Gastroesophageal sphincter (tissue), 4 donors: ENCODE data around the gene MREG. TPM values are rescaled to one million over a fixed set of nuclear protein-coding genes. Genes with fewer than 3 reads are reported as not detected.
"Not testable (repeated sequence)": the region's sequence is repeated elsewhere in the genome, so short reads cannot be mapped to it uniquely, and the experiment has no call there.

Experiments
- ATAC-seq: fragments of 150-250 bp; one replicate; pipeline ENCODE4 v1.9.1; 2016; ENCODE audit warnings: mild to moderate bottlenecking, moderate library complexity
- H3K27ac ChIP-seq, 4 donors: fragments of 200-600 bp; sonication (generic) in 3 of 4; 1 replicate in 3 of 4; 2 replicates in 1 of 4; pipeline ENCODE4 v1.5.1; 2016 to 2019
- H3K27me3 ChIP-seq: fragments of 200-600 bp; sonication (generic); one replicate; pipeline ENCODE4 v1.5.1; 2019
- H3K36me3 ChIP-seq, 2 donors: fragments of 200-600 bp; sonication (generic); one replicate each; pipeline ENCODE4 v1.5.1; 2019; ENCODE audit warnings: control low read depth in 1 of 2
- H3K4me1 ChIP-seq, 3 donors: fragments of 200-600 bp; sonication (generic); 1 replicate in 2 of 3; 2 replicates in 1 of 3; pipeline ENCODE4 v1.5.1; 2016 to 2019; ENCODE audit warnings: control low read depth in 2 of 3
- H3K4me3 ChIP-seq, 2 donors: fragments of 200-600 bp; sonication (generic); one replicate each; pipeline ENCODE4 v1.5.1; 2019; ENCODE audit warnings: mild to moderate bottlenecking in 1 of 2, moderate library complexity in 1 of 2
- H3K9me3 ChIP-seq, 3 donors: fragments of 200-600 bp; sonication (generic); one replicate each; pipeline ENCODE4 v1.5.1; 2017 to 2019; ENCODE audit warnings: control low read depth in 2 of 3
- CTCF ChIP-seq, 4 experiments: fragments of 200-600 bp in 2 of 4; fragments of 450-650 bp in 2 of 4; sonication (generic) in 1 of 4; IDR thresholded peaks; one replicate each; pipeline ENCODE4 v1.5.1; 2017 to 2019; ENCODE audit warnings: antibody characterized with exemption in 4 of 4, mild to moderate bottlenecking in 2 of 4, moderate library complexity in 2 of 4
- EP300 ChIP-seq: sonication (generic); formaldehyde crosslinking; IDR thresholded peaks from one replicate; pipeline ENCODE4 v1.6.1; 2017; ENCODE audit warnings: antibody characterized with exemption, mild to moderate bottlenecking
- POLR2A ChIP-seq, 2 donors: fragments of 450-650 bp; IDR thresholded peaks; one replicate each; pipeline ENCODE4 v1.6.1; 2017; ENCODE audit warnings: antibody characterized with exemption in 2 of 2, mild to moderate bottlenecking in 2 of 2, moderate library complexity in 1 of 2
- POLR2AphosphoS5 ChIP-seq: sonication (generic); formaldehyde crosslinking; IDR thresholded peaks from one replicate; pipeline ENCODE4 v1.6.1; 2017; ENCODE audit warnings: antibody characterized with exemption
- WGBS, 2 donors: methylation state at CpG; one replicate each; pipeline ENCODE4 v1.1.5; 2018; ENCODE audit warnings: low coverage in 1 of 2; 5-methylcytosine and 5-hydroxymethylcytosine counted together
- total RNA-seq, 4 donors: library from RNA; depleted of rRNA; stranded (reverse); fragments of >200 nt; gene quantifications; one replicate each; pipeline ENCODE4 v1.1.0, GENCODE V29; 2016

MREG gene
- total RNA-seq, 4 donors from 2014 or later: 0.40 to 3.3 (median 0.54) TPM

DNA sequence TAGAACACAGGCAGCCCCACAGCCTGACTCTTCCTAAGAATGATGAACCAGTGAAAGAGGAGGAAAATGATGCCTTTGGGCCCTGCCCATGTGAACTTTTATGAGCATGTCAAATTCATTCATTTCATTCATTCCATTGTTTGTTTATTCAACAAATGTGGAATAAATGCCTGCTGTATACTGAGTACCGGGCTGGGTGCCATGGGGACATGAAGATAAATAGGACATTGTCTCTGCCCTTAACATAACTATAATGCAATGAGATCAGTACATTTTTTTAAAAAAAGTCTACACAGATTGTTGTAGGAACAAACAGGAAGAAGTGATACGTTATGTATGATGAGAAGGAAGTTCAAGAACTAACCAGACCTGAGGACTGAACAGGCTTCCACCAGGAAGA, 14.7 kb downstream of the MREG start:
- ATAC-seq: no peak

DNA sequence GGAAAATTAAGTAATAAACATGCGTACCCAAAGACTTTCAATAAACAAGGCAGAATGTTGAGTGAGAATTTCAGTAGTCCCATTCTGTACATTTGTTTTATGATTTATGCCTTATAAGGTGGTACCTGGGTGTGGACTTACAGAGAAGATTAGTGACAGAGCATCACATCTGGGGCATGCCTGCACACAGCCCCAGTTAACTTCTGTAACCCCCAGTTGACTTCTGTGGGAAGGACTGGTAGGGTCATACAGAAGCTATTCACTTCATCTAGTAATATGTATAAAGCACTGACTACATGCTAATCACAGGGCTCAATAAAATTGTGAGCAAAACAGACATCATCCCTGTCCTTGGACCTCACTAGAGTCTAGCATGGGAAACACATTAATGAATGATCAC, 16.1 kb downstream of the MREG start:
- no peak for TF ChIP-seq CTCF (IDR thresholded peaks at IDR 0.05)
- TF ChIP-seq POLR2A (IDR thresholded peaks at IDR 0.05): no peak
- no peak for TF ChIP-seq POLR2AphosphoS5
- TF ChIP-seq EP300: no peak
- Histone ChIP-seq H3K27me3 (no peaks in the 10 kb centered on the region), H3K9me3 (no peaks in the 10 kb centered on the region), H3K4me3 (no peak overlapping the region), H3K27ac (no peak overlapping the region), H3K36me3 (peaks cover 0 to 20% of the 10 kb centered on the region in 2 donors), H3K4me1 (no peaks in the 10 kb centered on the region)
- 86 to 100% methylated on average over 1 of the region's 1 CpG for WGBS, 2 donors
- ATAC-seq: no peak

More for the DNA sequence above, 14.7 kb downstream of the MREG start:
- TF ChIP-seq CTCF (IDR thresholded peaks at IDR 0.05) (no peak), EP300 (no peak), POLR2AphosphoS5 (no peak), POLR2A (IDR thresholded peaks at IDR 0.05) (no peak)
- Histone ChIP-seq H3K4me3 (no peak overlapping the region), H3K4me1 (peaks cover 0 to 3% (median 0%) of the 10 kb centered on the region in 3 donors), H3K36me3 (peaks cover 0 to 20% of the 10 kb centered on the region in 2 donors), H3K9me3 (no peaks in the 10 kb centered on the region), H3K27ac (no peak overlapping the region), H3K27me3 (no peaks in the 10 kb centered on the region)
- WGBS, 2 donors: 63 to 85% methylated on average over 2 of the region's 2 CpGs

DNA sequence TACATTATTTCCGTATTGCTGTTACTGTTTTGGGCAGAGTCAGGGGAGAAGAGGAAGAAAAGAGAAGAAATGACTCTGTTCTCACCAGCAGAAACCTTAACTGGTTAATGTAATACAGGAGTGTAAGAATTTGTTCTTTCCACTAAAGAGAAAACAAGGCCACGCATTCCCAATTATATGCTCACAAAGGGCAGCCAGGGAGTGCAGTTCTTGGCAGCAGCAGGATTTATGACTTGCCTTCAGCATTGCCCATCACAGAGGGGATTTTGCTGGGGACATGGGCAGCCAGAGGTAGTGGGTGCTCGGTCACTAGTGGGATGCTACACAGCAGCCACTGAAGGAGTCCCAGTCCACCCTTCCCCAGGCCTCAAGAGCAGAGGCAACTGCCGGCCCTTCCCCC, 18.4 kb downstream of the MREG start:
- Histone ChIP-seq H3K9me3 (peaks cover 0 to 14% (median 0%) of the 10 kb centered on the region in 3 donors), H3K27ac (no peak overlapping the region), H3K36me3 (peaks cover 0 to 20% of the 10 kb centered on the region in 2 donors), H3K4me3 (no peak overlapping the region), H3K4me1 (no peaks in the 10 kb centered on the region), H3K27me3 (no peaks in the 10 kb centered on the region)
- WGBS, 2 donors: 72 to 95% methylated on average over 2 to 4 of the region's 4 CpGs
- no peak for TF ChIP-seq POLR2AphosphoS5
- TF ChIP-seq EP300: no peak
- TF ChIP-seq CTCF (IDR thresholded peaks at IDR 0.05): no peak
- TF ChIP-seq POLR2A (IDR thresholded peaks at IDR 0.05): no peak
- ATAC-seq: no peak

DNA sequence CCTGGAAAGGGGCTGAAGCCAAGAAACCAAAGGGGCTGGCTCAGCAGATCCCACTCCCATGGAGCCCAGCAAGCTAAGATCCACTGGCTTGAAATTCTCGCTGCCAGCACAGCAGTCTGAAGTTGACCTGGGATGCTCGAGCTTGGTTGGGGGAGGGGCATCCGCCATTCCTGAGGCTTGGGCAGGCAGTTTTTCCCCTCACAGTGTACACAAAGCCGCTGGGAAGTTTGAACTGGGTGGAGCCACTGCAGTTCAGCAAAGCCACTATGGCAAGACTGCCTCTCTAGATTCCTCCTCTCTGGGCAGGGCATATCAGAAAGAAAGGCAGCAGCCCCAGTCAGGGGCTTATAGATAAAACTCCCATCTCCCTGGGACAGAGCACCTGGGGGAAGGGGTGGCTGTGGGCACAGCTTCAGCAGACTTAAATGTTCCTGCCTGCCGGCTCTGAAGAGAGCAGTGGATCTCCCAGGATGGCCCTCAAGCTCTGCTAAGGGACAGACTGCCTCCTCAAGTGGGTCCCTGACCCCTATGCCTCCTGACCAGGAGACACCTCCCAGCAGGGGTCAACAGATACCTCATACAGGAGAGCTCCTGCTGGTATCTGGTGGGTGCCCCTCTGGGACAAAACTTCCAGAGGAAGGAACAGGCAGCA, 24.7 kb downstream of the MREG start:
- H3K27me3 ChIP-seq, H3K4me3 ChIP-seq, H3K4me1 ChIP-seq, H3K27ac ChIP-seq, ATAC-seq, H3K36me3 ChIP-seq: not testable (repeated sequence)
- peaks cover 0 to 14% (median 0%) of the 10 kb centered on the region in 3 donors for H3K9me3 ChIP-seq
- WGBS, 2 donors: 79 to 89% methylated on average over 3 of the region's 5 CpGs

DNA sequence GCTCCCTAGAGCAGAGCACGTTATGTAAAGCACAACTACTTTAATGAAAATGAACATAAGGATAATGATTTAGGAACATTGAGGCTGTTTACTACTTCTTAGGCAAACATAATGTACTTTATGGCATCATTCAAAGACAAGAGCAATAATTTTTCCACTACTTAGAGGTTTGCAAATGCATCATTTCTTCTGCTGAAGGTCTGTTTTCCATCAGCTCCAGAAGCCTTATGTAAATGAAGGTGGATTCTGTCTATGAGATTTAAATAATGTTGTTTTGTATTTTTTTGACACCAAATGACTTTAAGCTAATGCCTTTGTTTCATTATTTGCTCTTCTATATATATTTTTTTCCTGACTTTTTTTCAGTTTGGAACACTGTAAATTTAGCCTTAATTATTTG, 28.1 kb downstream of the MREG start:
- no peaks in the 10 kb centered on the region for H3K36me3 ChIP-seq
- 82 to 100% methylated on average over 1 of the region's 1 CpG for WGBS, 2 donors
- peaks cover 0 to 2% (median 0%) of the 10 kb centered on the region in 3 donors for H3K9me3 ChIP-seq
- no peaks in the 10 kb centered on the region for H3K27me3 ChIP-seq
- no peak for ATAC-seq
- H3K4me1 ChIP-seq: no peaks in the 10 kb centered on the region
- TF ChIP-seq EP300: no peak
- H3K27ac ChIP-seq: no peak overlapping the region
- H3K4me3 ChIP-seq: no peak overlapping the region

GRCh38 chr2:215984661-215985060, 28.7 kb downstream of the MREG start:
- no peaks in the 10 kb centered on the region for H3K27me3 ChIP-seq
- H3K4me1 ChIP-seq: no peaks in the 10 kb centered on the region
- H3K4me3 ChIP-seq: no peak overlapping the region
- H3K9me3 ChIP-seq: no peaks in the 10 kb centered on the region
- no peak overlapping the region for H3K27ac ChIP-seq
- H3K36me3 ChIP-seq: no peaks in the 10 kb centered on the region
- ATAC-seq: no peak
- WGBS, 2 donors: 71 to 92% methylated on average over 2 of the region's 2 CpGs
- TF ChIP-seq POLR2A (IDR thresholded peaks at IDR 0.05) (no peak), CTCF (IDR thresholded peaks at IDR 0.05) (no peak), POLR2AphosphoS5 (no peak), EP300 (no peak)
